OCI-LY1 (cell line): ENCODE results near the gene EPPIN.

Experiments used
- EZH2 ChIP-seq: fragments of 200-600 bp; sonication (generic), shearing (Covaris generic); IDR thresholded peaks from 2 replicates; pipeline ENCODE4 v1.8.0; 2017; ENCODE audit warnings: borderline replicate concordance, mixed run types, mild to moderate bottlenecking, antibody characterized with exemption, low read length, moderate library complexity, mixed read lengths
- TF ChIP-seq, protein P1 (sequence below): fragments of 200-600 bp; sonication (generic), shearing (Covaris generic); IDR thresholded peaks from 2 replicates; pipeline ENCODE4 v1.5.1; 2017; ENCODE audit warnings: mild to moderate bottlenecking, antibody characterized with exemption, low read length, moderate library complexity, mixed read lengths

DNA sequence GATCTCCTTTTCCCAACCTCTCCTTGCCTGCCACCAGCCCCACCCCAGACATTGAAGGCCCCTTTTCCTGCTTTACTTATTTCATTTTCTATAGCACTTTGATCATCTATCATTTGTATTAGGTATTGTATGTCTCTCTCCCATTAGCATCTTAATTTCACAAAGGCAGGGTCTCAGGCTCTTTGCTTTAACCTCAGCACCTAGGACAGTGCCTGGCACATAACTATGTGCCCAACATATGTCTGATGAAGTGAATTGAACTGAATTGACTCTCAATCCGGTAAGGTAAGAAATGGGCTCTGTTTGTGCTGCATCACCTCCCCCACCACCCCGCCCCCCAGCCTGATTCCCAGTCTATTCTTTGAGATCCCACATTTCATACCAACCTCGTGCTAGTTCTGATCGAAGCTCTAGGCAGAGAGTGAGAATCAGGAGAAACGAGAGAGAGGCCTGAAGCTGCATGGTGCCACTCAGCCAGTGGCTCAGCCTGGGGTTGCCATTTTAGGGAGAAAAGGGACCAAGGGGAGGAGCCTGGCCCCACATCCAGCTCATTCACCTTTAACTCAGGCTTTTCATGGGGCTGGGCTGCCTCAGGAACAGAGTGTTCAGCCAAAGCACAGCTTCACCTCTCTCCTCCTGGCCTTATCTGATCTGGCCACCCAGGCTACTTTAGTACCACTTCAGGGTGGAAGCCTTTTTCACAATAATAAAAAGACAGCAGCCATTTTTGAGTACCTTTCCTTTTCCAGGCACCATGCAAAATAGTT is 31.9 kb downstream of the EPPIN start, which contains the start of gene SPINT3:
- TF ChIP-seq EZH2 = no peak
- TF ChIP-seq, protein P1, sequence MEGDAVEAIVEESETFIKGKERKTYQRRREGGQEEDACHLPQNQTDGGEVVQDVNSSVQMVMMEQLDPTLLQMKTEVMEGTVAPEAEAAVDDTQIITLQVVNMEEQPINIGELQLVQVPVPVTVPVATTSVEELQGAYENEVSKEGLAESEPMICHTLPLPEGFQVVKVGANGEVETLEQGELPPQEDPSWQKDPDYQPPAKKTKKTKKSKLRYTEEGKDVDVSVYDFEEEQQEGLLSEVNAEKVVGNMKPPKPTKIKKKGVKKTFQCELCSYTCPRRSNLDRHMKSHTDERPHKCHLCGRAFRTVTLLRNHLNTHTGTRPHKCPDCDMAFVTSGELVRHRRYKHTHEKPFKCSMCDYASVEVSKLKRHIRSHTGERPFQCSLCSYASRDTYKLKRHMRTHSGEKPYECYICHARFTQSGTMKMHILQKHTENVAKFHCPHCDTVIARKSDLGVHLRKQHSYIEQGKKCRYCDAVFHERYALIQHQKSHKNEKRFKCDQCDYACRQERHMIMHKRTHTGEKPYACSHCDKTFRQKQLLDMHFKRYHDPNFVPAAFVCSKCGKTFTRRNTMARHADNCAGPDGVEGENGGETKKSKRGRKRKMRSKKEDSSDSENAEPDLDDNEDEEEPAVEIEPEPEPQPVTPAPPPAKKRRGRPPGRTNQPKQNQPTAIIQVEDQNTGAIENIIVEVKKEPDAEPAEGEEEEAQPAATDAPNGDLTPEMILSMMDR = no peak
